H1 (cell line): Measurements from ENCODE around the gene CTDNEP1. TPM values are rescaled to one million over a fixed set of nuclear protein-coding genes. Genes with fewer than 3 reads are reported as not detected.

Source experiments
- CTCF ChIA-PET: fragments of 300-600 bp; sonication (Branson Sonifier 250); formaldehyde crosslinking; loops from one replicate; lab custom pipeline; 2021; ENCODE audit not compliant: partially characterized antibody; lab: Charles Lee
- POLR2A ChIA-PET: fragments of 300-600 bp; sonication (Branson Sonifier 250); formaldehyde crosslinking; loops from one replicate; lab custom pipeline; 2021; ENCODE audit warnings: inconsistent platforms; ENCODE audit not compliant: partially characterized antibody; lab: Charles Lee
- DNase-seq, 2 experiments: peaks; one replicate each; pipeline versions ENCODE4 v3.0.0 to v3.0.0-alpha.2; 2010 to 2022; ENCODE audit warnings: low spot score in 2 of 2, low read depth in 1 of 2, mixed read lengths in 1 of 2
- FAIRE-seq: peaks from 2 replicates; lab custom pipeline; 2011; peaks lifted over from hg19 to GRCh38; lab: Jason Lieb, UNC
- H2AFZ ChIP-seq: 2 replicates; pipeline ENCODE4 v1.8.1; 2012; ENCODE audit warnings: low read length, inconsistent platforms
- H2AK5ac ChIP-seq: 2 replicates; pipeline ENCODE4 v1.6.1; 2013; ENCODE audit warnings: low read depth, low read length
- H2BK120ac ChIP-seq: replicated peaks from 2 replicates; pipeline ENCODE3; 2013; ENCODE audit warnings: low read depth, low read length, inconsistent platforms
- H2BK12ac ChIP-seq: 2 replicates; pipeline ENCODE4 v1.6.1; 2013; ENCODE audit warnings: low read depth, low read length
- H2BK15ac ChIP-seq: 2 replicates; pipeline ENCODE4 v1.6.1; 2013; ENCODE audit warnings: low read length
- H2BK20ac ChIP-seq: 2 replicates; pipeline ENCODE4 v1.6.1; 2013; ENCODE audit warnings: low read length
- H2BK5ac ChIP-seq: 2 replicates; pipeline ENCODE4 v1.6.1; 2013; ENCODE audit warnings: low read depth, low read length
- H3K14ac ChIP-seq: 2 replicates; pipeline ENCODE4 v1.6.1; 2013; ENCODE audit warnings: inconsistent platforms; ENCODE audit not compliant: insufficient read length
- H3K18ac ChIP-seq: 2 replicates; pipeline ENCODE4 v1.6.1; 2013; ENCODE audit warnings: low read length; ENCODE audit errors: extremely low read depth
- H3K23ac ChIP-seq: 2 replicates; pipeline ENCODE4 v1.6.1; 2013; ENCODE audit warnings: inconsistent platforms; ENCODE audit not compliant: insufficient read length
- H3K23me2 ChIP-seq: 2 replicates; pipeline ENCODE4 v1.6.1; 2013; ENCODE audit warnings: low read depth, low read length
- H3K27ac ChIP-seq: 2 replicates; pipeline ENCODE4 v1.6.1; 2011; ENCODE audit warnings: low read depth, low read length, inconsistent platforms
- H3K27me3 ChIP-seq, 4 experiments: replicated peaks in 1 of 4; 1 replicate in 1 of 4; 2 replicates in 3 of 4; pipeline versions ENCODE4 v1.6.1 to v1.8.1; 2011 to 2013; ENCODE audit warnings: low read length in 3 of 4, mild to moderate bottlenecking in 3 of 4, inconsistent platforms in 2 of 4, mixed read lengths in 2 of 4, moderate library complexity in 1 of 4; ENCODE audit not compliant: control insufficient read depth in 3 of 4, insufficient read depth in 3 of 4; ENCODE audit errors: extremely low read depth in 1 of 4
- H3K36me3 ChIP-seq, 4 experiments: 2 replicates each; pipeline versions ENCODE4 v1.6.1 to v1.8.1; 2011 to 2013; ENCODE audit warnings: mild to moderate bottlenecking in 4 of 4, low read length in 3 of 4, moderate library complexity in 2 of 4, control low read depth in 1 of 4, inconsistent platforms in 1 of 4; ENCODE audit not compliant: insufficient read depth in 4 of 4, control insufficient read depth in 2 of 4
- H3K4ac ChIP-seq: replicated peaks from 2 replicates; pipeline ENCODE3; 2013; ENCODE audit warnings: low read length, low read depth, mixed read lengths, inconsistent platforms; ENCODE audit not compliant: insufficient read length
- H3K4me1 ChIP-seq, 4 experiments: replicated peaks in 1 of 4; 1 replicate in 1 of 4; 2 replicates in 3 of 4; pipeline versions ENCODE4 v1.6.1 to v1.8.1; 2011 to 2013; ENCODE audit warnings: low read length in 3 of 4, inconsistent platforms in 2 of 4, mixed read lengths in 1 of 4; ENCODE audit not compliant: insufficient read depth in 4 of 4, control insufficient read depth in 3 of 4
- H3K4me2 ChIP-seq, 2 experiments: 2 replicates each; pipeline versions ENCODE4 v1.6.1 to v1.8.1; 2011 to 2013; ENCODE audit warnings: low read depth in 2 of 2, low read length in 2 of 2, control low read depth in 1 of 2, inconsistent platforms in 1 of 2, mild to moderate bottlenecking in 1 of 2; ENCODE audit not compliant: insufficient read depth in 1 of 2
- H3K4me3 ChIP-seq, 4 experiments: fragments of 200-600, 300-600 bp in 1 of 4; sonication (generic), shearing (Covaris generic), sonication (Bioruptor Twin) in 1 of 4; 2 replicates each; pipeline versions ENCODE4 v1.5.1 to v1.8.1; 2011 to 2016; ENCODE audit warnings: low read length in 4 of 4, low read depth in 3 of 4, control low read depth in 2 of 4, inconsistent platforms in 2 of 4, mild to moderate bottlenecking in 2 of 4, mixed read lengths in 1 of 4, moderate library complexity in 1 of 4; ENCODE audit not compliant: insufficient read depth in 2 of 4; ENCODE audit errors: extremely low read depth in 1 of 4
- H3K56ac ChIP-seq: replicated peaks from 2 replicates; pipeline ENCODE3; 2013; ENCODE audit warnings: low read depth, mild to moderate bottlenecking, mixed read lengths, low read length, inconsistent platforms; ENCODE audit not compliant: insufficient read length
- H3K79me1 ChIP-seq: 2 replicates; pipeline ENCODE4 v1.6.1; 2013; ENCODE audit warnings: low read depth, low read length, control low read depth
- H3K79me2 ChIP-seq, 2 experiments: 2 replicates each; pipeline versions ENCODE4 v1.6.1 to v1.8.1; 2012 to 2013; ENCODE audit warnings: low read length in 2 of 2, mild to moderate bottlenecking in 2 of 2, inconsistent platforms in 1 of 2; ENCODE audit not compliant: insufficient read depth in 2 of 2, control insufficient read depth in 1 of 2
- H3K9ac ChIP-seq, 4 experiments: replicated peaks in 1 of 4; 1 replicate in 1 of 4; 2 replicates in 3 of 4; pipeline versions ENCODE4 v1.6.1 to v1.8.1; 2011 to 2013; ENCODE audit warnings: low read depth in 3 of 4, low read length in 3 of 4, control low read depth in 2 of 4, mild to moderate bottlenecking in 2 of 4, moderate library complexity in 2 of 4, inconsistent platforms in 1 of 4; ENCODE audit errors: extremely low read depth in 1 of 4
- H3K9me3 ChIP-seq, 2 experiments: 2 replicates each; pipeline versions ENCODE4 v1.6.1 to v1.8.1; 2012 to 2013; ENCODE audit warnings: mild to moderate bottlenecking in 2 of 2, moderate library complexity in 2 of 2, control low read depth in 1 of 2, inconsistent platforms in 1 of 2, low read depth in 1 of 2, low read length in 1 of 2, mixed read lengths in 1 of 2; ENCODE audit not compliant: insufficient read depth in 2 of 2
- H4K20me1 ChIP-seq, 2 experiments: replicated peaks in 1 of 2; 2 replicates each; pipeline versions ENCODE3 to v1.8.1; 2011 to 2013; ENCODE audit warnings: inconsistent platforms in 2 of 2, low read length in 2 of 2, mild to moderate bottlenecking in 1 of 2; ENCODE audit not compliant: insufficient read depth in 2 of 2, control insufficient read depth in 1 of 2
- H4K5ac ChIP-seq: 2 replicates; pipeline ENCODE4 v1.6.1; 2013; ENCODE audit warnings: low read length, low read depth, mixed read lengths, inconsistent platforms; ENCODE audit not compliant: insufficient read length
- H4K8ac ChIP-seq: 2 replicates; pipeline ENCODE4 v1.8.0; 2013; ENCODE audit warnings: mild to moderate bottlenecking, moderate library complexity, low read length, inconsistent platforms; ENCODE audit not compliant: insufficient read depth; ENCODE audit errors: extremely low read depth
- H4K91ac ChIP-seq: replicated peaks from 2 replicates; pipeline ENCODE3; 2013; ENCODE audit warnings: low read length, mixed read lengths, inconsistent platforms; ENCODE audit not compliant: insufficient read length
- CHD1 ChIP-seq: IDR thresholded peaks from 2 replicates; pipeline ENCODE4 v1.6.1; 2012; ENCODE audit warnings: low read depth, low read length, improper control_type of control experiment
- GTF2F1 ChIP-seq: IDR thresholded peaks from 2 replicates; pipeline ENCODE4 v1.6.1; 2012; ENCODE audit warnings: low read depth, low read length, improper control_type of control experiment, borderline replicate concordance
- RAD21 ChIP-seq, 2 experiments: IDR thresholded peaks in 1 of 2; conservative IDR thresholded peaks in 1 of 2; 2 replicates each; pipeline ENCODE4 v1.6.1; 2011; ENCODE audit warnings: low read depth in 2 of 2, low read length in 2 of 2, improper control_type of control experiment in 1 of 2, inconsistent platforms in 1 of 2, mild to moderate bottlenecking in 1 of 2, moderate library complexity in 1 of 2
- RBBP5 ChIP-seq: IDR thresholded peaks from 2 replicates; pipeline ENCODE4 v1.7.1; 2012; ENCODE audit warnings: low read depth, mild to moderate bottlenecking, inconsistent platforms, low read length, moderate library complexity, borderline replicate concordance
- RXRA ChIP-seq: IDR thresholded peaks from 2 replicates; pipeline ENCODE4 v1.6.1; 2011; ENCODE audit warnings: low read depth, mild to moderate bottlenecking, low read length, moderate library complexity; ENCODE audit not compliant: insufficient read depth
- SP2 ChIP-seq: IDR thresholded peaks from 2 replicates; pipeline ENCODE4 v1.6.1; 2012; ENCODE audit warnings: mild to moderate bottlenecking, low read length, inconsistent platforms
- SUZ12 ChIP-seq: fragments of 200-600 bp; sonication (generic); IDR thresholded peaks from 2 replicates; pipeline ENCODE4 v1.6.1; 2012; ENCODE audit warnings: mild to moderate bottlenecking, inconsistent platforms, low read length, moderate library complexity, mixed read lengths
- WGBS, 2 experiments: shearing (Covaris generic) in 1 of 2; methylation state at CpG; one replicate each; pipeline versions ENCODE4 v1.1.6 to v1.1.7; 2013 to 2015; ENCODE audit warnings: low lambda C conversion rate in 2 of 2, mixed read lengths in 2 of 2, inconsistent platforms in 1 of 2, low coverage in 1 of 2, missing lambda C conversion rate in 1 of 2; ENCODE audit not compliant: insufficient replicate concordance in 2 of 2, insufficient coverage in 1 of 2, insufficient read length in 1 of 2; ENCODE audit errors: extremely low coverage in 1 of 2, missing lambda C conversion rate in 1 of 2; 5-methylcytosine and 5-hydroxymethylcytosine counted together
- polyA plus RNA-seq, 7 experiments: library from polyadenylated mRNA; depleted of rRNA in 3 of 7; stranded (reverse) in 5 of 7; unstranded in 2 of 7; fragments of >200 nt in 5 of 7; fragments of 200-250 nt in 2 of 7; gene quantifications; 1 replicate in 5 of 7; 2 replicates in 1 of 7; 4 replicates in 1 of 7; pipeline versions ENCODE4 v1.2.1 to v1.2.3, GENCODE V29; 2011 to 2013; ENCODE audit warnings: missing spikeins in 2 of 7, mixed read lengths in 2 of 7
- total RNA-seq: library from RNA; stranded (reverse); fragmentation: NEBNext Ultra II Directional; extraction: Animal tissue kit (Norgen Biotek cat#: 25700); gene quantifications from 2 replicates; pipeline ENCODE4 v1.2.1, GENCODE V29; 2021

CTDNEP1 gene
- total and polyA plus RNA-seq, 2 of the 8 experiments (the other 6 are each of a cell fraction or from before 2014, with no cell fraction given) = 114 to 123 TPM

- no peak overlapping the region for H3K56ac ChIP-seq
- peak overlapping the region; percentile 91 to 97 for H3K4me2 ChIP-seq
- H2BK15ac ChIP-seq = no peak overlapping the region
- H2BK20ac ChIP-seq = 0 out of 2 replicates have a peak overlapping the region, but pooled peaks have one; percentile 23
- no peak for FAIRE-seq
- H3K79me1 ChIP-seq = peaks cover 9% of the 10 kb centered on the region
- H4K91ac ChIP-seq = no peak overlapping the region
- WGBS, 2 experiments = 37% methylated on average over 2 of the region's 4 CpGs; no CpG with 5 or more reads in 1 of the 2 experiments
- H2BK120ac ChIP-seq = no peak overlapping the region
- no peak overlapping the region; the same call in 1 of the 2 replicates for H2AK5ac ChIP-seq
- peak overlapping the region; percentile 93 to 98 (median 96); a peak in 6 of 8 replicates for H3K4me3 ChIP-seq
- peaks cover 6 to 11% of the 10 kb centered on the region in 2 experiments for H4K20me1 ChIP-seq
- H3K4ac ChIP-seq = no peak overlapping the region
- H3K27me3 ChIP-seq = no peaks in the 10 kb centered on the region
- peak overlapping the region; percentile 97; the same call in 1 of the 2 replicates for H2BK12ac ChIP-seq
- no peak overlapping the region for H3K23ac ChIP-seq
- DNase-seq = no peak
- H3K36me3 ChIP-seq = peaks cover 0 to 16% (median 8%) of the 10 kb centered on the region in 4 experiments; a peak in 5 of 8 replicates
- H2AFZ ChIP-seq = no peak overlapping the region
- TF ChIP-seq RBBP5 (no peak), SUZ12 (no peak), RAD21 (IDR thresholded peaks at IDR 0.05 in 1 of 2, conservative IDR thresholded peaks at IDR 0.05 in 1 of 2; ENCODE audit: low read depth in 2 of 2, low read length in 2 of 2) (no peak), SP2 (no peak), CHD1 (no peak), RXRA (no peak), GTF2F1 (no peak)
- no peak overlapping the region for H4K5ac ChIP-seq
- peaks cover 5 to 15% (median 7%) of the 10 kb centered on the region in 4 experiments; a peak in 6 of 7 replicates for H3K4me1 ChIP-seq
- no peak overlapping the region for H3K27ac ChIP-seq
- ChIA-PET POLR2A (interaction anchor here (0.6 to 13.7 kb wide), 17 partner anchors 11 to 294 kb away, joined by 3 to 159 read pairs (median 4); partner anchors contain the start of genes ACADVL, CTDNEP1, DLG4 and ELP5), CTCF (interaction anchor here (0.6 to 1.6 kb wide), 4 partner anchors 17 to 245 kb away, joined by 3 to 6 read pairs (median 4); partner anchors contain the start of gene SLC2A4)
- peaks cover 13% of the 10 kb centered on the region for H3K23me2 ChIP-seq
- peak overlapping the region; percentile 94; the same call in 1 of the 2 replicates for H3K18ac ChIP-seq
- H3K14ac ChIP-seq = no peak overlapping the region
- H2BK5ac ChIP-seq = peak overlapping the region; percentile 95
- H4K8ac ChIP-seq = peak overlapping the region; percentile 92; the same call in 1 of the 2 replicates
- peak overlapping the region in 3 of 4 experiments; percentile 51 to 73 (median 69); a peak in 6 of 7 replicates for H3K9ac ChIP-seq
- no peaks in the 10 kb centered on the region for H3K9me3 ChIP-seq
- peaks cover 0 to 30% of the 10 kb centered on the region in 2 experiments; a peak in 2 of 4 replicates for H3K79me2 ChIP-seq
Observed at GRCh38 chr17:7263801-7264078, 12.2 kb upstream of the CTDNEP1 start.
